GM12865 (cell line): ENCODE measurements around the gene NEGR1.

ENCODE experiments used
- DNase-seq: peaks from one replicate; pipeline ENCODE4 v3.0.0; 2010; ENCODE audit warnings: low read depth
- H3K4me3 ChIP-seq: 2 replicates; pipeline ENCODE4 v1.5.1; 2011; ENCODE audit warnings: mild to moderate bottlenecking, low read depth, low read length, control low read depth
- CTCF ChIP-seq: IDR thresholded peaks from 2 replicates; pipeline ENCODE4 v1.5.1; 2011; ENCODE audit warnings: low read length, control low read depth, low read depth, inconsistent platforms; ENCODE audit not compliant: insufficient read depth; ENCODE audit errors: missing control alignments

Gene NEGR1

GRCh38 chr1:72282271-72283021 is at the start of gene NEGR1:
TSS of gene NEGR1 (minus strand) at chr1:72282539.
- DNase-seq, result peak; percentile 73
- no peak for TF ChIP-seq CTCF
- peak within 1 kb of the TSS; percentile 27 for H3K4me3 ChIP-seq

GRCh38 chr1:72326494-72326893 is 44.2 kb upstream of the NEGR1 start:
- TF ChIP-seq CTCF, result no peak
- DNase-seq, result no peak
- no peak overlapping the region for H3K4me3 ChIP-seq

GRCh38 chr1:72324451-72324850 is 42.1 kb upstream of the NEGR1 start:
- TF ChIP-seq CTCF, result no peak
- no peak overlapping the region for H3K4me3 ChIP-seq
- DNase-seq, result no peak

- no peak for DNase-seq
- no peak for TF ChIP-seq CTCF
These were observed 40.6 kb upstream of the NEGR1 start for GRCh38 chr1:72322910-72323309.

GRCh38 chr1:72296501-72296900 is 14.2 kb upstream of the NEGR1 start:
- DNase-seq, result no peak
- TF ChIP-seq CTCF, result no peak
- no peak overlapping the region for H3K4me3 ChIP-seq

More at GRCh38 chr1:72322910-72323309, 40.6 kb upstream of the NEGR1 start:
- H3K4me3 ChIP-seq, result no peak overlapping the region

- DNase-seq, result no peak
- TF ChIP-seq CTCF, result no peak
- no peak overlapping the region for H3K4me3 ChIP-seq
These were observed 6.5 kb upstream of the NEGR1 start for GRCh38 chr1:72288886-72289285.

GRCh38 chr1:72286401-72286800 is 4.1 kb upstream of the NEGR1 start:
- DNase-seq, result no peak
- no peak for TF ChIP-seq CTCF
- no peak overlapping the region for H3K4me3 ChIP-seq
